PFSK-1 (cell line): ENCODE results near the gene GHR.

Experiments used
- FOXP2 ChIP-seq: optimal IDR thresholded peaks from 2 replicates; pipeline ENCODE3; 2011; ENCODE audit warnings: borderline replicate concordance, control low read depth, inconsistent platforms; ENCODE audit not compliant: insufficient read depth; ENCODE audit errors: extremely low read length, extremely low read depth
- POLR2AphosphoS5 ChIP-seq: IDR thresholded peaks from 2 replicates; pipeline ENCODE4 v1.6.1; 2012; ENCODE audit warnings: low read depth, mild to moderate bottlenecking, control low read depth, low read length, moderate library complexity
- REST ChIP-seq, 2 experiments: IDR thresholded peaks; 2 replicates each; pipeline versions ENCODE4 v1.6.1 to v1.8.0; 2011 to 2012; ENCODE audit warnings: low read depth in 2 of 2, low read length in 2 of 2, control low read depth in 1 of 2, inconsistent platforms in 1 of 2, mild to moderate bottlenecking in 1 of 2, moderate library complexity in 1 of 2; ENCODE audit not compliant: insufficient read depth in 1 of 2
- SIN3A ChIP-seq: IDR thresholded peaks from 2 replicates; pipeline ENCODE4 v1.6.1; 2012; ENCODE audit warnings: mild to moderate bottlenecking, low read length, moderate library complexity, borderline replicate concordance; ENCODE audit not compliant: insufficient read depth
- TAF1 ChIP-seq: IDR thresholded peaks from 2 replicates; pipeline ENCODE4 v1.6.1; 2012; ENCODE audit warnings: low read length, control low read depth, borderline replicate concordance; ENCODE audit not compliant: insufficient read depth

Gene GHR

GRCh38 chr5:42676362-42676761, 253.1 kb downstream of the GHR start:
- TF ChIP-seq FOXP2 (no peak), REST (IDR thresholded peaks at IDR 0.05; ENCODE audit: insufficient read depth in 1 of 2, low read depth in 2 of 2, low read length in 2 of 2) (no peak), SIN3A (no peak), TAF1 (no peak), POLR2AphosphoS5 (no peak)

- TF ChIP-seq FOXP2 = no peak
- no peak for TF ChIP-seq REST (IDR thresholded peaks at IDR 0.05; ENCODE audit: insufficient read depth in 1 of 2, low read depth in 2 of 2, low read length in 2 of 2)
- no peak for TF ChIP-seq POLR2AphosphoS5
- no peak for TF ChIP-seq SIN3A
- no peak for TF ChIP-seq TAF1
Observed at GRCh38 chr5:42677156-42677842, 254.1 kb downstream of the GHR start.

- no peak for TF ChIP-seq SIN3A
- no peak for TF ChIP-seq REST (IDR thresholded peaks at IDR 0.05; ENCODE audit: insufficient read depth in 1 of 2, low read depth in 2 of 2, low read length in 2 of 2)
- TF ChIP-seq FOXP2 = no peak
- no peak for TF ChIP-seq POLR2AphosphoS5
- TF ChIP-seq TAF1 = no peak
Observed at GRCh38 chr5:42680046-42680445, 256.8 kb downstream of the GHR start.

GRCh38 chr5:42689391-42689790, 266.2 kb downstream of the GHR start:
- TF ChIP-seq SIN3A = no peak
- no peak for TF ChIP-seq POLR2AphosphoS5
- TF ChIP-seq REST (IDR thresholded peaks at IDR 0.05; ENCODE audit: insufficient read depth in 1 of 2, low read depth in 2 of 2, low read length in 2 of 2) = no peak
- no peak for TF ChIP-seq TAF1
- no peak for TF ChIP-seq FOXP2
